Astrocyte (in vitro differentiated cells and primary cell): ENCODE results near the gene CEACAM18. TPM values are rescaled to one million over a fixed set of nuclear protein-coding genes. Genes with fewer than 3 reads are reported as not detected.

ENCODE experiments used
- DNase-seq: peaks from one replicate; pipeline ENCODE4 v3.0.0-alpha.2; 2010; ENCODE audit warnings: low read depth
- FAIRE-seq: peaks from 2 replicates; lab custom pipeline; 2011; peaks lifted over from hg19 to GRCh38; lab: Jason Lieb, UNC
- H2AFZ ChIP-seq: 2 replicates; pipeline ENCODE4 v1.6.0; 2012; ENCODE audit warnings: low read depth, low read length, inconsistent platforms
- H3K27ac ChIP-seq: 2 replicates; pipeline ENCODE4 v1.5.1; 2011; ENCODE audit warnings: low read depth, low read length, inconsistent platforms
- H3K27me3 ChIP-seq: 2 replicates; pipeline ENCODE4 v1.6.0; 2011; ENCODE audit warnings: low read length, inconsistent platforms; ENCODE audit not compliant: insufficient read depth
- H3K36me3 ChIP-seq: 2 replicates; pipeline ENCODE4 v1.5.1; 2011; ENCODE audit warnings: low read length, inconsistent platforms; ENCODE audit not compliant: insufficient read depth
- H3K4me1 ChIP-seq: 2 replicates; pipeline ENCODE4 v1.5.1; 2011; ENCODE audit warnings: low read length, inconsistent platforms; ENCODE audit not compliant: insufficient read depth
- H3K4me2 ChIP-seq: 2 replicates; pipeline ENCODE4 v1.6.0; 2012; ENCODE audit warnings: low read length, inconsistent platforms
- H3K4me3 ChIP-seq: 2 replicates; pipeline ENCODE4 v1.5.1; 2011; ENCODE audit warnings: low read depth, mild to moderate bottlenecking, low read length, inconsistent platforms; ENCODE audit not compliant: insufficient read depth
- H3K79me2 ChIP-seq: 2 replicates; pipeline ENCODE4 v1.6.0; 2012; ENCODE audit warnings: mild to moderate bottlenecking, low read length, inconsistent platforms; ENCODE audit not compliant: insufficient read depth
- H3K9ac ChIP-seq: 2 replicates; pipeline ENCODE4 v1.6.0; 2012; ENCODE audit warnings: mild to moderate bottlenecking, low read length, inconsistent platforms
- H3K9me3 ChIP-seq: 2 replicates; pipeline ENCODE4 v1.5.1; 2012; ENCODE audit warnings: low read depth, mild to moderate bottlenecking, low read length, inconsistent platforms; ENCODE audit not compliant: insufficient read depth
- H4K20me1 ChIP-seq: 2 replicates; pipeline ENCODE4 v1.6.0; 2012; ENCODE audit warnings: low read length, inconsistent platforms; ENCODE audit not compliant: insufficient read depth
- H3K27ac Mint-ChIP-seq: one replicate; pipeline ENCODE4 v1.8.0; 2021; ENCODE audit warnings: mild to moderate bottlenecking, mixed read lengths; ENCODE audit not compliant: unreplicated experiment
- H3K27me3 Mint-ChIP-seq: one replicate; pipeline ENCODE4 v1.8.0; 2021; ENCODE audit warnings: low read depth, mixed read lengths; ENCODE audit not compliant: unreplicated experiment
- H3K36me3 Mint-ChIP-seq: one replicate; pipeline ENCODE4 v1.8.0; 2021; ENCODE audit warnings: low read depth, mixed read lengths; ENCODE audit not compliant: unreplicated experiment
- H3K4me1 Mint-ChIP-seq: one replicate; pipeline ENCODE4 v1.8.0; 2021; ENCODE audit warnings: low read depth, mixed read lengths; ENCODE audit not compliant: unreplicated experiment
- H3K4me3 Mint-ChIP-seq: one replicate; pipeline ENCODE4 v1.8.0; 2021; ENCODE audit warnings: mild to moderate bottlenecking, moderate library complexity, mixed read lengths; ENCODE audit not compliant: unreplicated experiment
- H3K9me3 Mint-ChIP-seq: one replicate; pipeline ENCODE4 v1.8.0; 2021; ENCODE audit warnings: mild to moderate bottlenecking, mixed read lengths; ENCODE audit not compliant: unreplicated experiment
- EZH2 ChIP-seq: IDR thresholded peaks from 2 replicates; pipeline ENCODE4 v1.6.1; 2012; ENCODE audit warnings: mild to moderate bottlenecking, low read length, inconsistent platforms; ENCODE audit not compliant: insufficient read depth
- total RNA-seq: library from RNA; stranded (reverse); gene quantifications from 2 replicates; pipeline ENCODE4 v1.2.1, GENCODE V29; 2021
- TF ChIP-seq, protein P1 (sequence below): IDR thresholded peaks from 2 replicates; pipeline ENCODE4 v1.5.1; 2011; ENCODE audit warnings: low read depth, mild to moderate bottlenecking, inconsistent platforms, low read length, moderate library complexity; ENCODE audit not compliant: insufficient read depth

Gene CEACAM18
- total RNA-seq, 1 donor from 2014 or later: not detected

DNA sequence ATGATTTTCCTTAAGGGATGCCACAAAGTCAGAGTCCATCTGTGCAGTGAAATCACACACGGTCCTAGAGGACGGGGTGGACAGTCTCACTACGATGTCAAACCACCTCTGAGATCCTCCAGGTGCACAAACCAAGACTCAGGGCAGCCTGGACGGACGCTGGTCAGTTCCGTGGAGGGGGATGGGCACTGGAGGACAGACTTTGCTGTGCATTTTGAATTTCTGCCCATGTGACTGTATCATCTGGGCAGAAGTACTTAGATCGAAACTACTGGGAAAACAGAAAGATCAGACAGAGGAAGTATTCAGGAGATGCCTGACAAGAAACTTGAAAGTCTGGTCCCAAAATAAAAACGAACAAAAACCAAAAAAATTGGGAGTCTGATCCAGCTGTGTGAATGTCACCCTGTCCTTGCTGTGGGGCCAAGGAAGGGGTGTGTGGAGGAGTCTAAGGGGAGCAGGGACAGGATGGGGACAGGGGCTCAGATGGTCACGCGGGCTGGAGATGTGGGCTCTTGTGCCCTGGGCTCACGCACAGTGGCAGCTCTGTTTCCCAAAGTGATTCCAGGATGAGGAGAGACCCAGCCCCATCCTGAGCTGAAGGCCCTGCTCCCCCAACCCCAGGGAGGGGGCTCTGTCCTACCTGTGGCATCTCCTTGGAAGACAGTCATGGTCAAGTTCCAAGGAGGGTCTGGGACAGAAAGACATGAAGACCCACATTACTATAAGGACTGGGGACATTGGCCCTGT lies 21.6 kb upstream of the CEACAM18 start:
- H3K4me1 ChIP-seq: no peaks in the 10 kb centered on the region
- Mint-ChIP-seq H3K27ac (no peak overlapping the region), H3K27me3 (peaks cover 27% of the 10 kb centered on the region), H3K36me3 (no peaks in the 10 kb centered on the region), H3K4me3 (no peak overlapping the region), H3K9me3 (peaks cover 12% of the 10 kb centered on the region), H3K4me1 (no peaks in the 10 kb centered on the region)
- TF ChIP-seq, protein P1, sequence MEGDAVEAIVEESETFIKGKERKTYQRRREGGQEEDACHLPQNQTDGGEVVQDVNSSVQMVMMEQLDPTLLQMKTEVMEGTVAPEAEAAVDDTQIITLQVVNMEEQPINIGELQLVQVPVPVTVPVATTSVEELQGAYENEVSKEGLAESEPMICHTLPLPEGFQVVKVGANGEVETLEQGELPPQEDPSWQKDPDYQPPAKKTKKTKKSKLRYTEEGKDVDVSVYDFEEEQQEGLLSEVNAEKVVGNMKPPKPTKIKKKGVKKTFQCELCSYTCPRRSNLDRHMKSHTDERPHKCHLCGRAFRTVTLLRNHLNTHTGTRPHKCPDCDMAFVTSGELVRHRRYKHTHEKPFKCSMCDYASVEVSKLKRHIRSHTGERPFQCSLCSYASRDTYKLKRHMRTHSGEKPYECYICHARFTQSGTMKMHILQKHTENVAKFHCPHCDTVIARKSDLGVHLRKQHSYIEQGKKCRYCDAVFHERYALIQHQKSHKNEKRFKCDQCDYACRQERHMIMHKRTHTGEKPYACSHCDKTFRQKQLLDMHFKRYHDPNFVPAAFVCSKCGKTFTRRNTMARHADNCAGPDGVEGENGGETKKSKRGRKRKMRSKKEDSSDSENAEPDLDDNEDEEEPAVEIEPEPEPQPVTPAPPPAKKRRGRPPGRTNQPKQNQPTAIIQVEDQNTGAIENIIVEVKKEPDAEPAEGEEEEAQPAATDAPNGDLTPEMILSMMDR: no peak
- TF ChIP-seq EZH2: no peak
- no peak for DNase-seq
- H3K9me3 ChIP-seq: peaks cover 4% of the 10 kb centered on the region
- H3K27ac ChIP-seq: no peak overlapping the region
- FAIRE-seq: no peak
- no peaks in the 10 kb centered on the region for H3K36me3 ChIP-seq
- no peak overlapping the region for H3K9ac ChIP-seq
- no peaks in the 10 kb centered on the region for H4K20me1 ChIP-seq
- H3K4me2 ChIP-seq: no peak overlapping the region
- no peak overlapping the region for H2AFZ ChIP-seq
- H3K27me3 ChIP-seq: no peaks in the 10 kb centered on the region
- no peaks in the 10 kb centered on the region for H3K79me2 ChIP-seq
- H3K4me3 ChIP-seq: no peak overlapping the region

DNA sequence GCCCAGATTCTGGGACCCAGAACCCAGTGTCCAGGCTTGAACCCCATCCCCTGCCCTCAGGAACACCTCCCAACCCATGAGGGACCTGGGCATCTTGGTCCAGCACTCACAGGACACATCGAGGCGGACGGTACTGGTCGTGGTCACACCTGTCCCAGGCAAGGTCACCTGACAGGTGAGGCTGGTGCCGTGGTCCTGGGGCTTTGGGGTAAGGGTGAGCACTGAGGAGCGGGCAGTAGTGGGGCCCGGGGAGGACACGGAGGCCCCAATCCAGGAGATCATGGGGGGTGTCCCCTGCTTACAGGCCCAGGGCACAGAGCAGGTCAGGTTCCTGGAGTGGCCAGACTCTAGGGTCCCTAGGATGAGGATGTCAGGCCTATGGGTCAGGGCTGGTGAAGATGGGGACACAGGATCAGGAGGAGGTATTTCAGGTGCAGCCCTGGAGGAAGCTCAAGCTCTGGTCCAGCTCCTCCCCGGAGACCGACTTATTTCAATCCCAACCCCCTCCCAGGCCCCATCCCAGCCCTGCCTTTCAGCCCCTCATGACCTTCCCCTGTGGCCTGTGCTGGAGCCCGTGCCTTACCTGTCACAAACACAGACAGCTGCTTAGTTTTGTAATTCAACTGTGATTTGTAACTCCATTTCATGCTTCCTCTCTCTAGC lies 20.9 kb upstream of the CEACAM18 start:
- no peaks in the 10 kb centered on the region for H3K27me3 ChIP-seq
- no peaks in the 10 kb centered on the region for H4K20me1 ChIP-seq
- H3K4me3 Mint-ChIP-seq: no peak overlapping the region
- TF ChIP-seq EZH2: no peak
- TF ChIP-seq, protein P1: no peak
- FAIRE-seq: no peak
- H3K4me3 ChIP-seq: no peak overlapping the region
- H3K27ac Mint-ChIP-seq: no peak overlapping the region
- H3K4me1 ChIP-seq: no peaks in the 10 kb centered on the region
- no peak for DNase-seq
- no peaks in the 10 kb centered on the region for H3K36me3 ChIP-seq
- H3K27ac ChIP-seq: no peak overlapping the region
- no peaks in the 10 kb centered on the region for H3K4me1 Mint-ChIP-seq
- peaks cover 31% of the 10 kb centered on the region for H3K27me3 Mint-ChIP-seq
- no peak overlapping the region for H3K9ac ChIP-seq
- no peaks in the 10 kb centered on the region for H3K79me2 ChIP-seq
- H3K4me2 ChIP-seq: no peak overlapping the region
- peaks cover 4% of the 10 kb centered on the region for H3K9me3 Mint-ChIP-seq
- H2AFZ ChIP-seq: no peak overlapping the region
- no peaks in the 10 kb centered on the region for H3K36me3 Mint-ChIP-seq
- peaks cover 4% of the 10 kb centered on the region for H3K9me3 ChIP-seq
